ENCODE results near the gene NF1. TPM values are rescaled to one million over a fixed set of nuclear protein-coding genes. Genes with fewer than 3 reads are reported as not detected.

The NF1 gene
- total and polyA plus RNA-seq, 2 donors (not counting 1 experiment from before 2014, with no cell fraction given) = 10.8 to 27.7 TPM

DNA sequence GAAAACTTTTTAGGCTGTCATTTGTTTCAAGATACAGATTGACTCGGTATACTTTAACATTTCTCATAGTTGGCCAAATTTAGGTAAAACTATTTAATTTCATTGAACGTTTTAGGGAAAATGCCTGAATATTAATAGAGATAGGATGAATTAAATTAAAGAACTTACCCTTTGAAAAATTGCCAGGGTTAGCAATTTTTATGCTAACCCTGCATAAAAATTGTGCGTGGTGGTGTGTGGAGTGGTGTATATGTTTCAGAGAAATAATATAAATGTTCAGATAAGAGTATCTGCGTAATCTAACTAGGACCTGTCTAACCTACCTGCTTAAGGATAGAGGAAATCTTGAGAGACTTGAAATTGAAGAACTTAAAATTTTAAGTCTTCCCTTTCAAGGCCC is 21.4 kb downstream of the NF1 start:
- Histone ChIP-seq H3K4me2 (replicated peaks; ENCODE audit: low read depth, low read length, poor library complexity, severe bottlenecking) (no peak overlapping the region), H3K9me3 (ENCODE audit: control extremely low read depth in 1 of 3, control insufficient read depth in 2 of 3, insufficient read depth in 1 of 3, low read length in 2 of 3) (no peaks in the 10 kb centered on the region), H4K20me1 (ENCODE audit: control insufficient read depth, insufficient read depth, low read length, poor library complexity, severe bottlenecking) (no peaks in the 10 kb centered on the region), H3K36me3 (replicated peaks in 1 of 2; ENCODE audit: control extremely low read depth in 1 of 2, control insufficient read depth in 1 of 2, extremely low read depth in 1 of 2, insufficient read depth in 2 of 2, low read length in 1 of 2) (no peaks in the 10 kb centered on the region), H3K4me1 (ENCODE audit: control insufficient read depth in 2 of 2, insufficient read depth in 2 of 2, low read length in 2 of 2) (no peaks in the 10 kb centered on the region), H3K9ac (ENCODE audit: low read length) (no peak overlapping the region), H3K4me3 (ENCODE audit: control extremely low read depth in 1 of 5, extremely low read depth in 1 of 5, insufficient read depth in 1 of 5, low read depth in 2 of 5, low read length in 4 of 5) (no peak overlapping the region), H3K27me3 (replicated peaks in 1 of 4; ENCODE audit: control extremely low read depth in 1 of 4, control insufficient read depth in 3 of 4, insufficient read depth in 4 of 4, low read length in 3 of 4) (no peaks in the 10 kb centered on the region), H3K79me2 (ENCODE audit: control insufficient read depth, insufficient read depth, low read length) (peaks cover 3% of the 10 kb centered on the region), H3K27ac (ENCODE audit: low read length in 2 of 2) (no peak overlapping the region), H2AFZ (ENCODE audit: insufficient read depth, low read depth, low read length, poor library complexity, severe bottlenecking) (no peak overlapping the region)
- H3K4me3 Mint-ChIP-seq = no peak overlapping the region
- TF ChIP-seq EZH2 (IDR thresholded peaks at IDR 0.05; ENCODE audit: borderline replicate concordance, insufficient read depth, low read depth, low read length, poor library complexity, severe bottlenecking) = no peak
- TF ChIP-seq, protein P1, sequence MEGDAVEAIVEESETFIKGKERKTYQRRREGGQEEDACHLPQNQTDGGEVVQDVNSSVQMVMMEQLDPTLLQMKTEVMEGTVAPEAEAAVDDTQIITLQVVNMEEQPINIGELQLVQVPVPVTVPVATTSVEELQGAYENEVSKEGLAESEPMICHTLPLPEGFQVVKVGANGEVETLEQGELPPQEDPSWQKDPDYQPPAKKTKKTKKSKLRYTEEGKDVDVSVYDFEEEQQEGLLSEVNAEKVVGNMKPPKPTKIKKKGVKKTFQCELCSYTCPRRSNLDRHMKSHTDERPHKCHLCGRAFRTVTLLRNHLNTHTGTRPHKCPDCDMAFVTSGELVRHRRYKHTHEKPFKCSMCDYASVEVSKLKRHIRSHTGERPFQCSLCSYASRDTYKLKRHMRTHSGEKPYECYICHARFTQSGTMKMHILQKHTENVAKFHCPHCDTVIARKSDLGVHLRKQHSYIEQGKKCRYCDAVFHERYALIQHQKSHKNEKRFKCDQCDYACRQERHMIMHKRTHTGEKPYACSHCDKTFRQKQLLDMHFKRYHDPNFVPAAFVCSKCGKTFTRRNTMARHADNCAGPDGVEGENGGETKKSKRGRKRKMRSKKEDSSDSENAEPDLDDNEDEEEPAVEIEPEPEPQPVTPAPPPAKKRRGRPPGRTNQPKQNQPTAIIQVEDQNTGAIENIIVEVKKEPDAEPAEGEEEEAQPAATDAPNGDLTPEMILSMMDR (IDR thresholded peaks at IDR 0.05) = no peak
- H3K9me3 Mint-ChIP-seq (ENCODE audit: insufficient read depth) = no peaks in the 10 kb centered on the region
- H3K4me1 Mint-ChIP-seq = peaks cover 6% of the 10 kb centered on the region
- CTCF ChIA-PET = no interaction called here
- WGBS (ENCODE audit: insufficient coverage) = no CpG with 5 or more reads among the region's 4 CpGs
- H3K27ac Mint-ChIP-seq = no peak overlapping the region
- POLR2A ChIA-PET = no interaction called here
- H3K27me3 Mint-ChIP-seq = no peaks in the 10 kb centered on the region
- no peak for DNase-seq
- intact Hi-C loops (cut with micrococcal nuclease) = no loop called here
- ATAC-seq (ENCODE audit: low read depth) = no peak

DNA sequence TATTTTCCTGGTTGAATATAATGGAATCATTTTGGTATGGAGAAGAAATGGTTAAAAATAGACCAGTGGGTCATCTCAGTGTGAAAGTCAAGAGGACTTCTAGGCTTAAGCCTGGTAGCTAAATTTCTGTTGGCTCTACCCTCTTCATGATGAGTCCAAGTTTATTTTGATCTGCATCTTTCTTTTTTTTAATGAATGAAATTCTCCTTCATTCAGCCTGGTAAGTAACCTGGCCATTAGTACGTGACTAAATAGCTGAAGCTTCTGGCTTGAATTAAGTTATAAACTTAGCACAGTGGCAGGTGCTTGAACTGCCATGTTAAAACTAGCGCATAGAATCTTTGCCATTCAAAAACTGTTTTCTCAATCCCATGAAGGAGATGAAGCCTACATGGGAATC is 28.0 kb downstream of the NF1 start:
- Mint-ChIP-seq H3K27me3 (no peaks in the 10 kb centered on the region), H3K9me3 (ENCODE audit: insufficient read depth) (no peaks in the 10 kb centered on the region), H3K4me3 (no peak overlapping the region), H3K27ac (no peak overlapping the region), H3K4me1 (no peaks in the 10 kb centered on the region)
- H3K9ac ChIP-seq (ENCODE audit: low read length) = no peak overlapping the region
- ChIA-PET CTCF (no interaction called here), POLR2A (no interaction called here)
- H3K27me3 ChIP-seq (replicated peaks in 1 of 4; ENCODE audit: control extremely low read depth in 1 of 4, control insufficient read depth in 3 of 4, insufficient read depth in 4 of 4, low read length in 3 of 4) = no peaks in the 10 kb centered on the region
- intact Hi-C loops (cut with micrococcal nuclease) = no loop called here
- H3K4me2 ChIP-seq (replicated peaks; ENCODE audit: low read depth, low read length, poor library complexity, severe bottlenecking) = no peak overlapping the region
- no CpG with 5 or more reads among the region's 2 CpGs for WGBS (ENCODE audit: insufficient coverage)
- DNase-seq (no peak), ATAC-seq (ENCODE audit: low read depth) (no peak)
- H3K27ac ChIP-seq (ENCODE audit: low read length in 2 of 2) = no peak overlapping the region
- H2AFZ ChIP-seq (ENCODE audit: insufficient read depth, low read depth, low read length, poor library complexity, severe bottlenecking) = no peak overlapping the region
- H3K36me3 ChIP-seq (replicated peaks in 1 of 2; ENCODE audit: control extremely low read depth in 1 of 2, control insufficient read depth in 1 of 2, extremely low read depth in 1 of 2, insufficient read depth in 2 of 2, low read length in 1 of 2) = no peaks in the 10 kb centered on the region
- peaks cover 10% of the 10 kb centered on the region for H3K79me2 ChIP-seq (ENCODE audit: control insufficient read depth, insufficient read depth, low read length)
- no peaks in the 10 kb centered on the region for H3K4me1 ChIP-seq (ENCODE audit: control insufficient read depth in 2 of 2, insufficient read depth in 2 of 2, low read length in 2 of 2)
- no peak overlapping the region for H3K4me3 ChIP-seq (ENCODE audit: control extremely low read depth in 1 of 5, extremely low read depth in 1 of 5, insufficient read depth in 1 of 5, low read depth in 2 of 5, low read length in 4 of 5)
- no peaks in the 10 kb centered on the region for H4K20me1 ChIP-seq (ENCODE audit: control insufficient read depth, insufficient read depth, low read length, poor library complexity, severe bottlenecking)
- TF ChIP-seq, protein P1 (IDR thresholded peaks at IDR 0.05) = no peak
- TF ChIP-seq EZH2 (IDR thresholded peaks at IDR 0.05; ENCODE audit: borderline replicate concordance, insufficient read depth, low read depth, low read length, poor library complexity, severe bottlenecking) = no peak
- no peaks in the 10 kb centered on the region for H3K9me3 ChIP-seq (ENCODE audit: control extremely low read depth in 1 of 3, control insufficient read depth in 2 of 3, insufficient read depth in 1 of 3, low read length in 2 of 3)
